SK-N-SH (cell line): ENCODE measurements around the gene BOD1L1.

Source experiments
- CTCF ChIP-seq: fragments of 200-600 bp; sonication (generic); IDR thresholded peaks from 2 replicates; pipeline ENCODE4 v1.6.1; 2017; ENCODE audit warnings: antibody characterized with exemption, mild to moderate bottlenecking, moderate library complexity
- EP300 ChIP-seq, 2 experiments: IDR thresholded peaks; 2 replicates each; pipeline versions ENCODE4 v1.4.0 to v1.6.1; 2012; ENCODE audit warnings: borderline replicate concordance in 1 of 2, low read depth in 1 of 2, low read length in 1 of 2
- POLR2AphosphoS5 ChIP-seq: IDR thresholded peaks from 2 replicates; pipeline ENCODE4 v1.6.1; 2012; ENCODE audit warnings: low read depth, low read length

- no peak for TF ChIP-seq EP300 (IDR thresholded peaks at IDR 0.05; ENCODE audit: borderline replicate concordance in 1 of 2, low read depth in 1 of 2, low read length in 1 of 2)
- TF ChIP-seq POLR2AphosphoS5 = no peak
- no peak for TF ChIP-seq CTCF
Measured at GRCh38 chr4:13617801-13618200, 9.7 kb downstream of the BOD1L1 start.
